GM23338 (cell line): ENCODE results near the gene ARHGEF38. TPM values are rescaled to one million over a fixed set of nuclear protein-coding genes. Genes with fewer than 3 reads are reported as not detected.

Source experiments
- ATAC-seq: fragments of 200-7000 bp; cut with Tn5 transposase; 3 replicates; pipeline ENCODE4 v1.9.1; 2020
- DNase-seq: peaks from one replicate; pipeline ENCODE4 v3.0.0-alpha.2; 2015; ENCODE audit warnings: low spot score
- H2AFZ ChIP-seq: fragments of 200-600 bp; sonication (generic); 2 replicates; pipeline ENCODE4 v1.8.0; 2016; ENCODE audit warnings: antibody characterized with exemption, mild to moderate bottlenecking, moderate library complexity
- H3F3A ChIP-seq: fragments of 200-600 bp; sonication (generic); replicated peaks from 2 replicates; pipeline ENCODE4 v1.8.0; 2017; ENCODE audit warnings: antibody characterized with exemption, mixed run types, low read depth
- H3K27ac ChIP-seq: fragments of 200-600 bp; sonication (generic); 2 replicates; pipeline ENCODE4 v1.6.1; 2016; ENCODE audit warnings: low read depth
- H3K27me3 ChIP-seq: fragments of 200-600 bp; sonication (generic); 2 replicates; pipeline ENCODE4 v1.8.0; 2016; ENCODE audit warnings: mild to moderate bottlenecking, mixed run types, moderate library complexity; ENCODE audit not compliant: insufficient read depth
- H3K36me3 ChIP-seq: fragments of 200-600 bp; sonication (generic); 2 replicates; pipeline ENCODE4 v1.8.0; 2016; ENCODE audit warnings: mild to moderate bottlenecking; ENCODE audit not compliant: insufficient read depth
- H3K4me1 ChIP-seq: fragments of 200-600 bp; sonication (generic); 2 replicates; pipeline ENCODE4 v1.8.0; 2016; ENCODE audit warnings: mild to moderate bottlenecking, moderate library complexity; ENCODE audit not compliant: insufficient read depth
- H3K4me2 ChIP-seq: fragments of 200-600 bp; sonication (generic); 2 replicates; pipeline ENCODE4 v1.7.1; 2017; ENCODE audit warnings: mixed run types
- H3K4me3 ChIP-seq: fragments of 200-600 bp; sonication (generic); 2 replicates; pipeline ENCODE4 v1.6.1; 2016; ENCODE audit warnings: mixed run types
- H3K79me2 ChIP-seq: fragments of 200-600 bp; sonication (generic); replicated peaks from 2 replicates; pipeline ENCODE4 v1.8.0; 2017; ENCODE audit warnings: mild to moderate bottlenecking; ENCODE audit not compliant: insufficient read depth
- H3K9me2 ChIP-seq: fragments of 200-600 bp; sonication (generic); 2 replicates; pipeline ENCODE4 v1.8.0; 2017; ENCODE audit not compliant: insufficient read depth
- H4K20me1 ChIP-seq: fragments of 200-600 bp; sonication (generic); replicated peaks from 2 replicates; pipeline ENCODE4 v1.8.0; 2017; ENCODE audit warnings: mild to moderate bottlenecking; ENCODE audit not compliant: insufficient read depth
- H3K27ac Mint-ChIP-seq: 2 replicates; pipeline ENCODE4 v1.8.0; 2020; ENCODE audit warnings: inconsistent platforms, mild to moderate bottlenecking, moderate library complexity, mixed read lengths
- H3K27me3 Mint-ChIP-seq: 3 replicates; pipeline ENCODE4 v1.8.0; 2022; ENCODE audit warnings: low read depth, mild to moderate bottlenecking, moderate library complexity, mixed read lengths, inconsistent platforms; ENCODE audit not compliant: insufficient read depth, poor library complexity
- H3K36me3 Mint-ChIP-seq: 3 replicates; pipeline ENCODE4 v1.8.0; 2021; ENCODE audit warnings: low read depth, mild to moderate bottlenecking, inconsistent platforms, moderate library complexity, mixed read lengths
- H3K4me1 Mint-ChIP-seq: 3 replicates; pipeline ENCODE4 v1.8.0; 2020; ENCODE audit warnings: mild to moderate bottlenecking, inconsistent platforms, mixed read lengths
- H3K4me3 Mint-ChIP-seq: 3 replicates; pipeline ENCODE4 v1.8.0; 2021; ENCODE audit warnings: moderate library complexity, mild to moderate bottlenecking, inconsistent platforms, mixed read lengths
- H3K9me3 Mint-ChIP-seq: 3 replicates; pipeline ENCODE4 v1.8.0; 2020; ENCODE audit warnings: moderate library complexity, mild to moderate bottlenecking, inconsistent platforms, mixed read lengths
- EZH2 ChIP-seq: fragments of 200-600 bp; sonication (generic); IDR thresholded peaks from one replicate; pipeline ENCODE4 v1.8.0; 2017; ENCODE audit warnings: antibody characterized with exemption, mild to moderate bottlenecking, low read depth; ENCODE audit not compliant: unreplicated experiment
- JUNB ChIP-seq: IDR thresholded peaks from one replicate; pipeline ENCODE4 v1.6.1; 2016; ENCODE audit warnings: antibody characterized with exemption; ENCODE audit not compliant: unreplicated experiment
- STAT1 ChIP-seq: IDR thresholded peaks from one replicate; pipeline ENCODE4 v1.6.1; 2016; ENCODE audit warnings: antibody characterized with exemption; ENCODE audit not compliant: unreplicated experiment
- polyA plus RNA-seq: library from polyadenylated mRNA; unstranded; fragments of >200 nt; fragmentation: Nextera tagmentation; extraction: Ambion mirVana; gene quantifications from 2 replicates; pipeline ENCODE4 v1.2.1, GENCODE V29; 2016
- total RNA-seq: library from RNA; depleted of rRNA; stranded (reverse); fragments of >200 nt; shearing (Covaris generic); gene quantifications from 2 replicates; pipeline ENCODE4 v1.2.3, GENCODE V29; 2014
- TF ChIP-seq, protein P1 (sequence below): IDR thresholded peaks from one replicate; pipeline ENCODE4 v1.6.1; 2018; ENCODE audit warnings: antibody characterized with exemption; ENCODE audit not compliant: unreplicated experiment
- TF ChIP-seq, protein P2 (sequence below), 2 experiments: fragments of 200-600 bp in 1 of 2; sonication (generic) in 1 of 2; conservative IDR thresholded peaks; 2 replicates each; pipeline versions ENCODE4 v1.5.1 to v1.6.1; 2016 to 2017; ENCODE audit warnings: antibody characterized with exemption in 2 of 2, low read depth in 2 of 2, mild to moderate bottlenecking in 2 of 2, moderate library complexity in 1 of 2
- TF ChIP-seq, protein P3 (sequence below): fragments of 250-450 bp; sonication (Bioruptor Pico); IDR thresholded peaks from 2 replicates; pipeline ENCODE4 v1.5.0; 2020; ENCODE audit warnings: mild to moderate bottlenecking, moderate library complexity

ARHGEF38 gene
- total and polyA plus RNA-seq, 2 experiments from 2014 or later: 0.58 TPM; not detected in 1

DNA sequence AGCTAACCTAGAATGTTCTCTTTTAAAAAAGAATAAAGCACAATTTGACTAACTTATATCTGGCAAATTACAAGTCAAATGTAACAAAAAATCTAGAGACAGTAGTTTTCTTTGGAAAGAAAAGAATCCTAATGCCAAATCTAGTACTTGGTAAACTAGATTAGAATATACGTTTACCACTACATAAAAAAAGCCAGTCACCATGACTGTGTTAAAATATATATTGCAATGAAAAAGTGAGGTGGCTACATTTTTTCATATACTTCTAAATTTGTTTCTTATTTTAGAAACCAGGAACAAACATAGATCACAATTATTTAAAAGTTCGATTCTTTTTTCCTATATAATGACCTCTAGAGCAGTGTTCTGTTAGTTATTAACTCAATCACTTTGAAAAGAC, 48.9 kb upstream of the ARHGEF38 start:
- Histone ChIP-seq H2AFZ (no peak overlapping the region), H3K9me2 (no peaks in the 10 kb centered on the region), H3K27ac (no peak overlapping the region), H3K27me3 (no peaks in the 10 kb centered on the region), H3K4me2 (no peak overlapping the region), H3F3A (no peaks in the 10 kb centered on the region), H3K4me3 (no peak overlapping the region), H3K4me1 (no peaks in the 10 kb centered on the region), H3K36me3 (no peaks in the 10 kb centered on the region), H3K79me2 (no peaks in the 10 kb centered on the region), H4K20me1 (no peaks in the 10 kb centered on the region)
- ATAC-seq (no peak), DNase-seq (no peak)
- Mint-ChIP-seq H3K27ac (no peak overlapping the region), H3K36me3 (no peaks in the 10 kb centered on the region), H3K4me1 (no peaks in the 10 kb centered on the region), H3K4me3 (no peak overlapping the region), H3K27me3 (peaks cover 3% of the 10 kb centered on the region), H3K9me3 (peaks cover 3% of the 10 kb centered on the region; the same call in 1 of the 3 replicates)
- TF ChIP-seq, protein P1, sequence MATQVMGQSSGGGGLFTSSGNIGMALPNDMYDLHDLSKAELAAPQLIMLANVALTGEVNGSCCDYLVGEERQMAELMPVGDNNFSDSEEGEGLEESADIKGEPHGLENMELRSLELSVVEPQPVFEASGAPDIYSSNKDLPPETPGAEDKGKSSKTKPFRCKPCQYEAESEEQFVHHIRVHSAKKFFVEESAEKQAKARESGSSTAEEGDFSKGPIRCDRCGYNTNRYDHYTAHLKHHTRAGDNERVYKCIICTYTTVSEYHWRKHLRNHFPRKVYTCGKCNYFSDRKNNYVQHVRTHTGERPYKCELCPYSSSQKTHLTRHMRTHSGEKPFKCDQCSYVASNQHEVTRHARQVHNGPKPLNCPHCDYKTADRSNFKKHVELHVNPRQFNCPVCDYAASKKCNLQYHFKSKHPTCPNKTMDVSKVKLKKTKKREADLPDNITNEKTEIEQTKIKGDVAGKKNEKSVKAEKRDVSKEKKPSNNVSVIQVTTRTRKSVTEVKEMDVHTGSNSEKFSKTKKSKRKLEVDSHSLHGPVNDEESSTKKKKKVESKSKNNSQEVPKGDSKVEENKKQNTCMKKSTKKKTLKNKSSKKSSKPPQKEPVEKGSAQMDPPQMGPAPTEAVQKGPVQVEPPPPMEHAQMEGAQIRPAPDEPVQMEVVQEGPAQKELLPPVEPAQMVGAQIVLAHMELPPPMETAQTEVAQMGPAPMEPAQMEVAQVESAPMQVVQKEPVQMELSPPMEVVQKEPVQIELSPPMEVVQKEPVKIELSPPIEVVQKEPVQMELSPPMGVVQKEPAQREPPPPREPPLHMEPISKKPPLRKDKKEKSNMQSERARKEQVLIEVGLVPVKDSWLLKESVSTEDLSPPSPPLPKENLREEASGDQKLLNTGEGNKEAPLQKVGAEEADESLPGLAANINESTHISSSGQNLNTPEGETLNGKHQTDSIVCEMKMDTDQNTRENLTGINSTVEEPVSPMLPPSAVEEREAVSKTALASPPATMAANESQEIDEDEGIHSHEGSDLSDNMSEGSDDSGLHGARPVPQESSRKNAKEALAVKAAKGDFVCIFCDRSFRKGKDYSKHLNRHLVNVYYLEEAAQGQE: no peak
- TF ChIP-seq, protein P2, sequence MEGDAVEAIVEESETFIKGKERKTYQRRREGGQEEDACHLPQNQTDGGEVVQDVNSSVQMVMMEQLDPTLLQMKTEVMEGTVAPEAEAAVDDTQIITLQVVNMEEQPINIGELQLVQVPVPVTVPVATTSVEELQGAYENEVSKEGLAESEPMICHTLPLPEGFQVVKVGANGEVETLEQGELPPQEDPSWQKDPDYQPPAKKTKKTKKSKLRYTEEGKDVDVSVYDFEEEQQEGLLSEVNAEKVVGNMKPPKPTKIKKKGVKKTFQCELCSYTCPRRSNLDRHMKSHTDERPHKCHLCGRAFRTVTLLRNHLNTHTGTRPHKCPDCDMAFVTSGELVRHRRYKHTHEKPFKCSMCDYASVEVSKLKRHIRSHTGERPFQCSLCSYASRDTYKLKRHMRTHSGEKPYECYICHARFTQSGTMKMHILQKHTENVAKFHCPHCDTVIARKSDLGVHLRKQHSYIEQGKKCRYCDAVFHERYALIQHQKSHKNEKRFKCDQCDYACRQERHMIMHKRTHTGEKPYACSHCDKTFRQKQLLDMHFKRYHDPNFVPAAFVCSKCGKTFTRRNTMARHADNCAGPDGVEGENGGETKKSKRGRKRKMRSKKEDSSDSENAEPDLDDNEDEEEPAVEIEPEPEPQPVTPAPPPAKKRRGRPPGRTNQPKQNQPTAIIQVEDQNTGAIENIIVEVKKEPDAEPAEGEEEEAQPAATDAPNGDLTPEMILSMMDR (conservative IDR thresholded peaks at IDR 0.05; ENCODE audit: low read depth in 2 of 2): no peak

DNA sequence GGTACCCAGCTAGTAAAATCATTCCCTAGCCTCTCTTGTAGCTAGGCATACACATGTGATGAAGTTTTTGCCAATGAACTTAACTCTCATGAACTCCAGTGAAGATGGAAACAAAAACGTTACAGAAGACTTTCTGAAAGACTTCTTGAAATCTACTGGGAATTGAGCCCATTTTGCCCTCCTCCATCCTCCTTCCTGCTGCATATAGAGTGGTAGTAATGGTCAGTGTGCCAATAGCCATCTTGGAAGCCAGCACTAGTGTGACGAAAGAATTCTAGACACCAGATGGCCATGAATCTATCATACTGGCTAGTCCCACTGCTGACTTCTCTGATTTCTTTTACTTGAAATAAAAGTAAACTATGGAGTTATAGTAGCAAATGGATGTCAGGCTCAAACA, 47.7 kb upstream of the ARHGEF38 start:
- DNase-seq: no peak
- Histone ChIP-seq H3K4me2 (no peak overlapping the region), H3K27me3 (no peaks in the 10 kb centered on the region), H2AFZ (0 out of 2 replicates have a peak overlapping the region, but pooled peaks have one; percentile 3), H4K20me1 (no peaks in the 10 kb centered on the region), H3F3A (no peaks in the 10 kb centered on the region), H3K79me2 (no peaks in the 10 kb centered on the region), H3K4me1 (no peaks in the 10 kb centered on the region), H3K4me3 (no peak overlapping the region), H3K9me2 (no peaks in the 10 kb centered on the region), H3K27ac (no peak overlapping the region), H3K36me3 (no peaks in the 10 kb centered on the region)
- Mint-ChIP-seq H3K4me1 (no peaks in the 10 kb centered on the region), H3K36me3 (no peaks in the 10 kb centered on the region), H3K27me3 (peaks cover 3% of the 10 kb centered on the region), H3K27ac (no peak overlapping the region), H3K9me3 (peaks cover 3% of the 10 kb centered on the region; the same call in 1 of the 3 replicates), H3K4me3 (no peak overlapping the region)
- no peak for ATAC-seq
- TF ChIP-seq, protein P1: no peak
- TF ChIP-seq, protein P3, sequence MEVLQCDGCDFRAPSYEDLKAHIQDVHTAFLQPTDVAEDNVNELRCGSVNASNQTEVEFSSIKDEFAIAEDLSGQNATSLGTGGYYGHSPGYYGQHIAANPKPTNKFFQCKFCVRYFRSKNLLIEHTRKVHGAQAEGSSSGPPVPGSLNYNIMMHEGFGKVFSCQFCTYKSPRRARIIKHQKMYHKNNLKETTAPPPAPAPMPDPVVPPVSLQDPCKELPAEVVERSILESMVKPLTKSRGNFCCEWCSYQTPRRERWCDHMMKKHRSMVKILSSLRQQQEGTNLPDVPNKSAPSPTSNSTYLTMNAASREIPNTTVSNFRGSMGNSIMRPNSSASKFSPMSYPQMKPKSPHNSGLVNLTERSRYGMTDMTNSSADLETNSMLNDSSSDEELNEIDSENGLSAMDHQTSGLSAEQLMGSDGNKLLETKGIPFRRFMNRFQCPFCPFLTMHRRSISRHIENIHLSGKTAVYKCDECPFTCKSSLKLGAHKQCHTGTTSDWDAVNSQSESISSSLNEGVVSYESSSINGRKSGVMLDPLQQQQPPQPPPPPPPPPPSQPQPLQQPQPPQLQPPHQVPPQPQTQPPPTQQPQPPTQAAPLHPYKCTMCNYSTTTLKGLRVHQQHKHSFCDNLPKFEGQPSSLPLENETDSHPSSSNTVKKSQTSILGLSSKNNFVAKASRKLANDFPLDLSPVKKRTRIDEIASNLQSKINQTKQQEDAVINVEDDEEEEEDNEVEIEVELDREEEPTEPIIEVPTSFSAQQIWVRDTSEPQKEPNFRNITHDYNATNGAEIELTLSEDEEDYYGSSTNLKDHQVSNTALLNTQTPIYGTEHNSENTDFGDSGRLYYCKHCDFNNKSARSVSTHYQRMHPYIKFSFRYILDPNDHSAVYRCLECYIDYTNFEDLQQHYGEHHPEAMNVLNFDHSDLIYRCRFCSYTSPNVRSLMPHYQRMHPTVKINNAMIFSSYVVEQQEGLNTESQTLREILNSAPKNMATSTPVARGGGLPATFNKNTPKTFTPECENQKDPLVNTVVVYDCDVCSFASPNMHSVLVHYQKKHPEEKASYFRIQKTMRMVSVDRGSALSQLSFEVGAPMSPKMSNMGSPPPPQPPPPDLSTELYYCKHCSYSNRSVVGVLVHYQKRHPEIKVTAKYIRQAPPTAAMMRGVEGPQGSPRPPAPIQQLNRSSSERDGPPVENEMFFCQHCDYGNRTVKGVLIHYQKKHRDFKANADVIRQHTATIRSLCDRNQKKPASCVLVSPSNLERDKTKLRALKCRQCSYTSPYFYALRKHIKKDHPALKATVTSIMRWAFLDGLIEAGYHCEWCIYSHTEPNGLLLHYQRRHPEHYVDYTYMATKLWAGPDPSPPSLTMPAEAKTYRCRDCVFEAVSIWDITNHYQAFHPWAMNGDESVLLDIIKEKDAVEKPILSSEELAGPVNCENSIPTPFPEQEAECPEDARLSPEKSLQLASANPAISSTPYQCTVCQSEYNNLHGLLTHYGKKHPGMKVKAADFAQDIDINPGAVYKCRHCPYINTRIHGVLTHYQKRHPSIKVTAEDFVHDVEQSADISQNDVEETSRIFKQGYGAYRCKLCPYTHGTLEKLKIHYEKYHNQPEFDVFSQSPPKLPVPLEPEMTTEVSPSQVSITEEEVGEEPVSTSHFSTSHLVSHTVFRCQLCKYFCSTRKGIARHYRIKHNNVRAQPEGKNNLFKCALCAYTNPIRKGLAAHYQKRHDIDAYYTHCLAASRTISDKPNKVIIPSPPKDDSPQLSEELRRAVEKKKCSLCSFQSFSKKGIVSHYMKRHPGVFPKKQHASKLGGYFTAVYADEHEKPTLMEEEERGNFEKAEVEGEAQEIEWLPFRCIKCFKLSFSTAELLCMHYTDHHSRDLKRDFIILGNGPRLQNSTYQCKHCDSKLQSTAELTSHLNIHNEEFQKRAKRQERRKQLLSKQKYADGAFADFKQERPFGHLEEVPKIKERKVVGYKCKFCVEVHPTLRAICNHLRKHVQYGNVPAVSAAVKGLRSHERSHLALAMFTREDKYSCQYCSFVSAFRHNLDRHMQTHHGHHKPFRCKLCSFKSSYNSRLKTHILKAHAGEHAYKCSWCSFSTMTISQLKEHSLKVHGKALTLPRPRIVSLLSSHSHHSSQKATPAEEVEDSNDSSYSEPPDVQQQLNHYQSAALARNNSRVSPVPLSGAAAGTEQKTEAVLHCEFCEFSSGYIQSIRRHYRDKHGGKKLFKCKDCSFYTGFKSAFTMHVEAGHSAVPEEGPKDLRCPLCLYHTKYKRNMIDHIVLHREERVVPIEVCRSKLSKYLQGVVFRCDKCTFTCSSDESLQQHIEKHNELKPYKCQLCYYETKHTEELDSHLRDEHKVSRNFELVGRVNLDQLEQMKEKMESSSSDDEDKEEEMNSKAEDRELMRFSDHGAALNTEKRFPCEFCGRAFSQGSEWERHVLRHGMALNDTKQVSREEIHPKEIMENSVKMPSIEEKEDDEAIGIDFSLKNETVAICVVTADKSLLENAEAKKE: no peak
- TF ChIP-seq EZH2 (no peak), JUNB (no peak), STAT1 (no peak)
